Tibial artery (tissue), 4 donors: Measurements from ENCODE around the gene TAS2R31.
"Not testable (repeated sequence)": the region's sequence is repeated elsewhere in the genome, so short reads cannot be mapped to it uniquely, and the experiment has no call there.

ENCODE experiments used
- DNase-seq, 2 donors: peaks; one replicate each; pipeline ENCODE4 v3.0.0-alpha.2; 2019
- H3K27ac ChIP-seq, 2 donors: fragments of 200-600 bp; sonication (generic) in 1 of 2; 1 replicate in 1 of 2; 2 replicates in 1 of 2; pipeline ENCODE4 v1.5.1; 2018 to 2019; ENCODE audit warnings: mild to moderate bottlenecking in 1 of 2
- H3K27me3 ChIP-seq, 2 donors: fragments of 200-600 bp; sonication (generic) in 1 of 2; one replicate each; pipeline versions ENCODE4 v1.5.1 to v1.6.0; 2016 to 2019
- H3K36me3 ChIP-seq, 3 donors: fragments of 200-600 bp; sonication (generic) in 2 of 3; one replicate each; pipeline ENCODE4 v1.5.1; 2016 to 2019; ENCODE audit warnings: mild to moderate bottlenecking in 2 of 3
- H3K4me1 ChIP-seq, 4 donors: fragments of 200-600 bp; sonication (generic) in 2 of 4; 1 replicate in 3 of 4; 2 replicates in 1 of 4; pipeline ENCODE4 v1.5.1; 2016 to 2019
- H3K4me3 ChIP-seq, 2 donors: fragments of 200-600 bp; sonication (generic) in 1 of 2; 1 replicate in 1 of 2; 2 replicates in 1 of 2; pipeline ENCODE4 v1.5.1; 2018 to 2019; ENCODE audit warnings: mild to moderate bottlenecking in 2 of 2
- H3K9me3 ChIP-seq, 3 donors: fragments of 200-600 bp; sonication (generic) in 1 of 3; one replicate each; pipeline ENCODE4 v1.5.1; 2016 to 2019
- CTCF ChIP-seq, 2 experiments: fragments of 200-600 bp in 1 of 2; fragments of 450-650 bp in 1 of 2; IDR thresholded peaks; one replicate each; pipeline ENCODE4 v1.5.1; 2017 to 2019; ENCODE audit warnings: antibody characterized with exemption in 2 of 2, mild to moderate bottlenecking in 1 of 2, moderate library complexity in 1 of 2
- intact Hi-C: fragments of 100-400 bp; cut with DNase I; formaldehyde crosslinking; loops from one replicate; pipeline ENCODE4 v1.15.0; 2023; ENCODE audit warnings: low total_unique reads

The TAS2R31 gene

DNA sequence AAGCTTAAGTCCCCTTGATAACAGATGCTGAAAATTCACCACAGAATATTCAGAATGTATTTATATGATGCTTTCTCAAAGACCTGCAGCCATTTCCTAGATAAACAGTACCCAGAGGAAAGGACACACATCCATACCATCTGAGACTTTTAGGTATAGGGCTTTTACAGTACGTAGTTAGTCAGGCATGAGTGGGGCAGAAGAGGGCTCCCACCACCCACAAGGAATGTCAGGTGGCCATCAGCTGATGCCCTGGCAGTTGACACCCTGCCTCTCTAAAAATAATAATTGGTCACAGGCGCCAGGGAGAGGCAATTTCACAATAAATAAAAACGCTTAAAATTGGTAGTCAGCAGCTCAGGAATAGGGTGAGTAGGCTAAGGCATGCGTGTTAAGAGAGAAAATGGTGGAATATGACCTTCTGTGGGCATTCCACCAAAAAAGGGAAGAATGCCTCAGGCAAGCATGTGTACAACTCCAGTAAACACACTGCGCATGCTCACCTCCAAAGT is 38.7 kb upstream of the TAS2R31 start:
- no peak overlapping the region for H3K4me3 ChIP-seq
- no peaks in the 10 kb centered on the region for H3K36me3 ChIP-seq
- no peak for TF ChIP-seq CTCF (IDR thresholded peaks at IDR 0.05)
- DNase-seq, result no peak
- H3K27ac ChIP-seq, result no peak overlapping the region
- H3K27me3 ChIP-seq, result no peaks in the 10 kb centered on the region
- H3K4me1 ChIP-seq, result peaks cover 0 to 5% (median 0%) of the 10 kb centered on the region in 4 donors
- H3K9me3 ChIP-seq, result no peaks in the 10 kb centered on the region
- intact Hi-C loops, result no loop called here

GRCh38 chr12:11067514-11067913 is 36.3 kb upstream of the TAS2R31 start:
- no peak overlapping the region for H3K27ac ChIP-seq
- no peak for DNase-seq
- no peak overlapping the region for H3K4me3 ChIP-seq
- H3K27me3 ChIP-seq, result no peaks in the 10 kb centered on the region
- no peaks in the 10 kb centered on the region for H3K36me3 ChIP-seq
- TF ChIP-seq CTCF (IDR thresholded peaks at IDR 0.05), result no peak
- peaks cover 0 to 5% (median 0%) of the 10 kb centered on the region in 4 donors for H3K4me1 ChIP-seq
- no peaks in the 10 kb centered on the region for H3K9me3 ChIP-seq
- intact Hi-C loops, result no loop called here

- H3K9me3 ChIP-seq, H3K4me1 ChIP-seq, H3K27ac ChIP-seq, intact Hi-C loops, H3K4me3 ChIP-seq, H3K36me3 ChIP-seq, DNase-seq, H3K27me3 ChIP-seq: not testable (repeated sequence)
Observed at GRCh38 chr12:11062194-11062593, 31.0 kb upstream of the TAS2R31 start, which contains the start of gene TAS2R46. Gene TAS2R46, minus strand, starts transcription at chr12:11062294. Its CDS starts 0 bp downstream, at chr12:11062294.

DNA sequence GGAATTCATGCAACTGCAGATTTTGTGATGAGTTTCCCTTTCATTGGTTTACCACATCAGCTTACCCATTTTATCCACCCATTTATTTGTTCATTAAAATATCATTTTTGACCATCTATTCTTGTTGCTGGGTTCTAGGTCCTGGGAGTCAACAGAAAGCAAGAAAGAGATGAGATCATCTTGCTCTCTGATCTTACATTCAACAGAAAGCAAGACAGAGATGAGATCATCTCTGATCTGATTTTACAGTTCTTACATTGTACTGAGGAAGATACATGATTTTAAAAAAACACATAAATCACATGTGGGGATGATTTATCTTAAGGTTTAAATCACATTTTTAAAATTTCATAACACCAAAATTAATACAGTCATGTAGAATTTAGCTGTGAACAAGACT is 28.6 kb upstream of the TAS2R31 start:
- intact Hi-C loops, result no loop called here
- Histone ChIP-seq H3K27ac (no peak overlapping the region), H3K4me3 (no peak overlapping the region), H3K27me3 (no peaks in the 10 kb centered on the region), H3K36me3 (no peaks in the 10 kb centered on the region), H3K4me1 (no peaks in the 10 kb centered on the region), H3K9me3 (no peaks in the 10 kb centered on the region)
- no peak for TF ChIP-seq CTCF (IDR thresholded peaks at IDR 0.05)
- DNase-seq, result no peak

DNA sequence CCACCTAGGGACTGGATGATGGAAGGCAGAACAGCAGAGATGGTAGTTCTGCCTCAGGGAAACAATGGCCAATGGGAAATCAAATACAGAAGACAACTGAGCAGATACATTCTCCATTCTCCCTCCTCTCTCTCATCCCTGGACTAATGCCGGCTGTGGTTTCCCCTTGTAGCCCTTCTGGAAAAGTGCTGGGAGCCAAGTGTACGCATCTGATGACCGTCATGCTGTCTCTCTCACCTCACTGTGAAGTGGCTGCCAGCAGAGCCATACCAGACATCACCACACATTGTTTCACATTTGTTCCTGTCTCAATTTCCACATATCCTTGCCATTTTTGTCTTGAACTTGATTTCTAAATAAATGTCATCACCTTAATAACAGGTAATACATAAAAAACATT is 27.8 kb upstream of the TAS2R31 start:
- Histone ChIP-seq H3K27me3 (no peaks in the 10 kb centered on the region), H3K9me3 (no peaks in the 10 kb centered on the region), H3K4me3 (no peak overlapping the region), H3K36me3 (no peaks in the 10 kb centered on the region), H3K27ac (no peak overlapping the region), H3K4me1 (no peaks in the 10 kb centered on the region)
- no peak for DNase-seq
- intact Hi-C loops, result no loop called here
- no peak for TF ChIP-seq CTCF (IDR thresholded peaks at IDR 0.05)

DNA sequence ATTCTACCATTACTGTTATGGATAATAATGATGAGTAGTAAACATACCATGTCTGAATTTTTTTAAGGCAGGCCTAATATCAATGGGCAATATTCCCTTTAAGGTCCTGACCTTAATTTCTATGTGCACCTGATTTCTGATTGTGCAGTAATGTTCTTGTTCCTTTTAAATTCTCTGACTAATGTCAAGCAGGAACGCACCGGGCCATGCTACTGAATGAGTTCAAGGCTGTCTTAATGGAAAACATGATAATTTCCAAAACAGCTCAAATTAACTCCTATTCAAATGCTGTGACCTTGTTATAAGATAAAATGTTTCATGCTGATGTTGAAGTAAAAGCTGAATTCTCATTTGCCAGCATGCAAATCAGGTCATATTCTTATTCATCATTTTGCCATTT is 24.1 kb upstream of the TAS2R31 start:
- intact Hi-C loops, result no loop called here
- no peak for DNase-seq
- Histone ChIP-seq H3K27ac (no peak overlapping the region), H3K9me3 (peaks cover 0 to 5% (median 0%) of the 10 kb centered on the region in 3 donors), H3K4me3 (no peak overlapping the region), H3K27me3 (no peaks in the 10 kb centered on the region), H3K36me3 (peaks cover 0 to 5% (median 0%) of the 10 kb centered on the region in 3 donors), H3K4me1 (no peaks in the 10 kb centered on the region)
- TF ChIP-seq CTCF (IDR thresholded peaks at IDR 0.05), result no peak

DNA sequence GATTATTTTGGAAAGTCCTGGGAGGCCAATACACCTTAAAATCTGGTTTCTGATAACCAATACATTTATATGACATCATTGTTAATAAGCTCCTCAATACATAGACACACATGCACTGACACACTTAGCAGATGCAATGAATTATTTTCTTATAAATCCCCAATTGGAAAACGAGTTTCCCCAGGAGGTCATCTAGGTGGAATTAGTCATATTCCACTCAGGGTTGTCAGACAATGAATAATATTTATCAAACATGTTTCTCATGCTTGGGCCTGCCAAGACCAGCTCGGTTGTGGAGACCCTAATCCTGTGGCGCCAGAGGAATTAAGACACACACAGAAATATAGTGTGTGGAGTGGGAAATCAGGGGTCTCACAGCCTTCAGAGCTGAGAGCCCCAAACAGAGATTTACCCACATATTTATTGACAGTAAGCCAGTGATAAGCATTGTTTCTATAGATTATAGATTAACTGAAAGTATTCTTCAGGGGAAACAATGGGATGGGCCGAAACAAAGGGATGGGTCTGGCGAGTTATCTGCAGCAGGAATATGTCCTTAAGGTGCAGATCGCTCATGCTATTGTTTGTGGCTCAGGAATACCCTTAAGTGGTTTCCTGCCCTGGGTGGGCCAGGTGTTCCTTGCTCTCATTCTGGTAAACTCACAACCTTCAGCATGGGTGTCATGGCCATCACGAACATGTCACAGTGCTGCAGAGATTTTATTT is 18.8 kb upstream of the TAS2R31 start:
- not testable (repeated sequence) for DNase-seq

DNA sequence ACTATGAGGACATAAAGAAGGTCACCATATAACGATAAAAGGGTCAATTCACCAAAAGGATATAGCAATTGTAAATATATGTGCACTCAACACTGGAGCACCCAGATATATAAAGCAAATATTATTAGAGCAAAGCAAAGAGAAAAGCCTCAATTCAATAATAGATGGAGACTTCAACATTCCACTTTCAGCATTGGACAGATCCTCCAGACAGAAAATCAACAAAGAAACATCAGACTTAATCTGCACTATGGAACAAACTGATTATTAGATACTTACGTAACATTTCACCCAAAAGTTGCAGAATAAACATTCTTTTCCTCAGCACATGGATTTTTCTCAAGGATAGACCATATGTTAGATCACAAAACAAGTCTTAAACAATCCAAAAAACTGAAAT is 10.2 kb upstream of the TAS2R31 start:
- H3K4me3 ChIP-seq, H3K4me1 ChIP-seq, intact Hi-C loops, H3K27me3 ChIP-seq, H3K27ac ChIP-seq, H3K9me3 ChIP-seq, DNase-seq: not testable (repeated sequence)
- peaks cover 0 to 11% (median 0%) of the 10 kb centered on the region in 3 donors for H3K36me3 ChIP-seq

More for the DNA sequence above, 18.8 kb upstream of the TAS2R31 start:
- H3K4me1 ChIP-seq, H3K27ac ChIP-seq, H3K27me3 ChIP-seq, H3K4me3 ChIP-seq, intact Hi-C loops: not testable (repeated sequence)
- Histone ChIP-seq H3K36me3 (peaks cover 0 to 10% (median 0%) of the 10 kb centered on the region in 3 donors), H3K9me3 (peaks cover 0 to 10% (median 0%) of the 10 kb centered on the region in 3 donors)
